HG03520 (cell line): ENCODE results near the gene RAD21L1.

Experiments used
- ATAC-seq: cut with Tn5 transposase; IDR thresholded peaks from one replicate; pipeline ENCODE4 v1.9.1; 2021; ENCODE audit warnings: mild to moderate bottlenecking, moderate library complexity; ENCODE audit not compliant: unreplicated experiment

Gene RAD21L1

DNA sequence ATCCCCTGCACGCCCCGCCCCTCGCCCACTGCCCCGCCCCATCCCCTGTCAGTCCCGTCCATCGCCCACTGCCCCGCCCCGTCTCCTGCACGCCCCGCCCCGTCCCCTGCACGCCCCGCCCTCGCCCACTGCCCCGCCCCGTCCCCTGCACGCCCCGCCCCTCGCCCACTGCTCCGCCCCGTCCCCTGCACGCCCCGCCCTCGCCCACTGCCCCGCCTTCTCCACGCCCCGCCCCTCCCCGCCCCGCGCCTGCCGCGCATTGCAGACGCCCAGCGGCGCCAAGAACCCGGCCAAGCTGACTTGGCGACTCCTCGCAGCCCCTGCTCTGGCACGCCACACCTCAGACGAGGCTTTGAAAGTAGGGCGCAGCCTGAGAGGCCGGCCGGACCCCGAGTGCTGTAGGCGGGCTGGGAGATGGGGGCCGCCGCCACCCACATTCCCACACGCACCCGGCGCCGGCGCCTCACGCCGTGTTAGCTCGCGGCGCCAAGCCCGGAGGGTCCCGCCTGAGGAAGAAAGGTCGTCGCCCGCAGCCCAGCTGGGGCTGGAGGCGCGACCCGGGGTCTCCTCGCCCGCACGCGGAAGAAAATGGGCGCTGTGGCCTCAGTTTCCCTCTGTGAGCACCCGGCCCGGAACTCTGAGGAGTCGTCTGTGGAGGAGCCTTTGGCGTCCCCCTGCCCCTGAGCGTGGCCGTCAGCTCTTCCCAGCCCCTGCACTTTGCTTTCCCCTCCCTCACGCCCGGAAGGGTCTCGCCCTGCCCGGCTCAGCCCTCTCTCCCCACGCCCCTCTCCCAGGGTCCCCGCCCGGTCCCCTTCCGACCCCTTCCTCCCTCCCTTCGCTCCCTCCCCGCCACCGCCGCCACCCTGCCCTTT is at the start of gene RAD21L1:
RAD21L1 (plus strand) TSS at position 262 of the 872 bp plus-strand sequence. CDS start 2,410 bp downstream, outside the sequence.
- no peak for ATAC-seq

DNA sequence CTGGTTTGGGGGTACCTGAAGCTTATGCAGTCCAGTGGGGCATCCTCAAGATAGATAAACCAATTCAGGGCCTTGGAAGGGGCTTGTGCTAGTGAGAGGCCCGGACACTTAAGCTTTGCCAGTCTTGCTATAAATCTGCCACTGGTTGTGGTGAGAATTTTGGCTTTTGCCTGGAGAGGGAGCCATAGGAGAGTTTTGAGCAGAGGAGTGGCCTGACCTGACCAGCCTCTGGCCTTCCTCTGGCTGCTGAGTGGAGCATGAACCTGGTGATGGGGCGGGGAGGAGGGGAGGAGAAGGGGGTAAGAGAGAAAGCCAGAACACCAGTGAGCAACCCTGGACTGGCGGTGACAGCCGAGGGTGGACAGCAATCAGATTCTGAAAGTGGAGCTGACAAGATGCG is 48.2 kb upstream of the RAD21L1 start:
- no peak for ATAC-seq

DNA sequence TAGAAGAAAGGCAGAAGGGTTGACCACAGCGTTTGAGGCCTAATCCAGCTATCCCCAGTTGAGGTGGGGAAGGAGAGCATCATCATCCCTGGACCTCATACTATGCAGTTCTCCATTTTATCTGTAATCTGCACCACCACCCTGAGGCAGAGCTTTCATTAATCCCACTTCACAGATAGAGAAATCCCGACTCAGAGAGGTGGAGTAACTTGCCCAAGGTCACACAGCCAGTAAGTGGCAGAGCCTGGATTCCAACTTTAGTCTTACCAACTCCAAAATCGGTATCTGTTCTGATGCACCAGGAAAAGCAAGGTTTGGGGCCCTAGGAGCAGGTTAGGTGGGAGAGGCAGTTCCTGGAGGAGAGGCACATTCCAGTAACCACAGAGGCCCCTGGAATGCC is 47.7 kb upstream of the RAD21L1 start:
- ATAC-seq, result no peak

DNA sequence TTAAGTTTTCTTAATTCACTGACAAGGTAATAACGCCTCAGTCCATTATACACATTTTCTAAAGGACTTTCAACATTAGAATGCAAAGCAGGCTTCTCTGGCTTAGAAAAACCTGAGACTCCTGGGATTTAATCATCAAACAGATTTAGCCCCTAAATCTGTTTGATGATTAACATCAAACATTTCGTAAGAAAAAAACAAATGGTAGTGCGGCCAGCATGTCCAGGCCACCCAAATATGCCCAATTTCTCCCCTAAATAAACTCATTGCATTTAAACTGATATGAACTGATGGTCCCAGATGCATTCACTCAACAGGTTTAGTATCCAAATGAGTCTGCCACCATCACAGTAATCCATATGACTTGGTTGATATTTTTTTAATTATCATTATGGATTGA is 47.2 kb upstream of the RAD21L1 start:
- ATAC-seq, result no peak

DNA sequence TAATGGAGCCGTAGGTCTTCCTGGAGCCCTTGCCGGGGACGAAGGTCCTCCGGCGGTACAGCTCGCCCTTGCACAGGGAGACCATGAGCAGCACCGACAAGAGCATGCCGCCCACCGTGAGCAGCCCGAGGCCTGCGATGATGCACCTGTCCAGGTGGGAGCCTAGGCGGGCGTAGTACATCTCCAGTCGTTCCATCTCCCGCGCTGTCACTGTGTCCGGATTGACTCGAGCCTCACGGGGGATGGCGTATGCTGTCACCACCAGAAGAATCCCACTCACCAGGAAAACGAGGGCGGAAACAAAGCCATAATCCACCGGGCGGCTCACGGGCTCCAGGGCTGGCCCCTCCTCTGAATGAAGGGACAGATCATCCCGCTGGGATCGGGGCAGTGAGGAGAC is 44.9 kb upstream of the RAD21L1 start:
- no peak for ATAC-seq

DNA sequence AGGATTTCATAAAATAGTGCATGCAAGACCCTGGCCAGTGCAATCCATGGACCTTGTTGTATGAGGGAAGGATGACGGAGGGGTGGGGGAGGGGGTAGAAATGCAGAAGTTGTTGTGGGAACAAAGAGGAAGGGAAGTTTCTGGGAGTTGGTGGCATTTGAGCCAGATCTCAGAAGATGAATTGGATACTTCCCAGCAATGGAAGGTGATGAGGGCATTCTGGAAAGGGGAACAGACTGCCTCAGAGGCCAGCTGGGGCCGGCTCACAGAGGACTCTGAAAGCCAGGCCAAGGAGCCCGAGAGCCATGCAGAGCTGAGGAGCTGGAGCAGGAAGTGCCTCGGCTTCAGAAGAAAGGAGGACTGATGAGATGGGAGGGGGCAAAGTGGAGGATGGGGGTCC is 43.7 kb upstream of the RAD21L1 start:
- ATAC-seq, result no peak

DNA sequence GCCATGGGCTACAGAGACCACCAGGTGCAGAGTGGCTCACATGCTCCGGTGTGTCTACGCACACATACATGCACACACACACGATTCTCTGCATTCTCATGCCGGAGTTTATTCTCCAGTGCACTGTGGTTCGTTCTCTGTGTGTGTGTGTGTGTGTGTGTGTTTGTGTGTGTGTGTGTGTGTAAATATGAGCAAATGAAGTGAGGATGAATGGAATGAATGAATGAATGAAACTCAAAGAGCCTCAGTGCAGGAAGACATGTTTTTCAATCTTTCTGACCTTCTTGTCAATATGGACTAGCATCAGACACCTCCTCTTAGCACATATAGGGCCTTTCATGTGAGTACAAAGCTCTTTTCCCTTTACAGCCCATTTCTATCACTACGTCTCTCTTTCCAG is 42.7 kb upstream of the RAD21L1 start:
- ATAC-seq, result no peak

DNA sequence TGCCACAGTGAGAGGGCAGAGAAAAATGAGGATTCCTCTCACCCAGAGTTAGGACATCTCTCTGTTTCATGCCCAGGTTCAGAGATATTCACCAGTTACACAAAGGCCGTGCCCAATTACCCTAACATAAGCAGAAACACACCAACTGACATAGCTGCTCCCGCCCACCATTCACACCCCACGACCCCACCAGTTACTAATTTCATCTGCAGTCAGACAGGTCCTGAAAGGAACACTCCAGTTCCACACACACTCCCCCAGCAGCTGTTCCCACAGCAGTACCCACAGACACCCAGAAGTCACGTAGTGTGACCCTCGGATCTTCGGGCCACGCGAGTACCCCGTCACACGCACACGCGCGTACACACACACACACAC is 41.6 kb upstream of the RAD21L1 start:
- no peak for ATAC-seq

DNA sequence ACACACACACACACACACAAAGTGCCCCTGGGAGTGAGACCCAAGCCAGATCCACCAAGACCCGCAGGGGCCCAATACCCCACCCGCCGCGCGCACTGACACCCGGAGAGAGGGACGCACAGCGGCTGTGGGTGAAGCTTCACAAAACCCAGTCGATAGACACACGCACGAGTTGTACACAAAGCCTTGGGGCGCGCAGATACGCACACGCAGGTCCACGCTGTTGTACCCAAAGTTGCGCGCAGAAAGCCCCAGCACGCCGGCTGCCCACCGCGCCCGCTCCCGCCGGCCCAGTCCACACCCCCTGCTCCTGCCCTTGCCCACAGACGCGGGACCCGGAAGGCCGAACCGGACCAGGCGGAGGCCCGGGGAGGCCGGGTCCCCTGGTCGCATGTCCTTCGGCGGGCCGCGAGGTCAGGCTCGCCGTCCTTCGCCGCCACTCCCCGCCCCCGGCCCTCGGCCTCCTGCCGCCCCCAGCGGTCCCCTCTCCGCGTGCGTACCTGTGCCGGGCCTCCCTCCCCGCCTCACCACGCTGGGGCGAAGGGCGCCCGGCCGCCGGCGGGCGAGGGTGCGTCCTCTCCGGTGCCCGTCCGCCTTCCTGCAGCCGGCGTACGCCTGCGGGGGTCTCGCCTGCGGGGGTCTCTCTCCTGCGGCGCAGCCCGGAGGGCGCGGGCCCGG is 41.1 kb upstream of the RAD21L1 start, which contains the start of gene TMEM74B:
TMEM74B (minus strand) TSS at position 344 of the 678 bp plus-strand sequence. CDS start 1,180 bp downstream, outside the sequence.
- no peak for ATAC-seq

DNA sequence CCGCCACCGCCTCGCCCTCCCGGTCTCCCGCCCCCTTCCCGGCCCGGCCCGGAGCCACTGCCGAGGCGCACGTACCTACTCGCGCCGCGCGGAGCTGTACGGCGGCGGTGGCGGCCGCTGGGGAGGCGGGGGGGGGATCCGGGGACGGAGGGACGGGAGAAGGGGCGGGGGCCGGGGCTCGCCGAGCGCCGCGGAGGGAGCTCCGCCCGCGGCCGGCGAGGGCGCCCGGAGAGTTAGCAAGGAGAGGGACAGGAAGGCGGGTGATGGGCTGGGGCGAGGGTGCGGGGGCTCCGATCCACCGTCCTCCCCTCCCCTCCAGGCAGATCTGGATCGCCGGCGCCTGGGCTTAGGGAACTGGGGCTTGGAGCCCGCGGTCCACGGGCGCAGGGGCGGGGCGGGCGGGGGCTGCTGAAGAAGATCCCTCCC is 40.5 kb upstream of the RAD21L1 start:
- ATAC-seq, result no peak

DNA sequence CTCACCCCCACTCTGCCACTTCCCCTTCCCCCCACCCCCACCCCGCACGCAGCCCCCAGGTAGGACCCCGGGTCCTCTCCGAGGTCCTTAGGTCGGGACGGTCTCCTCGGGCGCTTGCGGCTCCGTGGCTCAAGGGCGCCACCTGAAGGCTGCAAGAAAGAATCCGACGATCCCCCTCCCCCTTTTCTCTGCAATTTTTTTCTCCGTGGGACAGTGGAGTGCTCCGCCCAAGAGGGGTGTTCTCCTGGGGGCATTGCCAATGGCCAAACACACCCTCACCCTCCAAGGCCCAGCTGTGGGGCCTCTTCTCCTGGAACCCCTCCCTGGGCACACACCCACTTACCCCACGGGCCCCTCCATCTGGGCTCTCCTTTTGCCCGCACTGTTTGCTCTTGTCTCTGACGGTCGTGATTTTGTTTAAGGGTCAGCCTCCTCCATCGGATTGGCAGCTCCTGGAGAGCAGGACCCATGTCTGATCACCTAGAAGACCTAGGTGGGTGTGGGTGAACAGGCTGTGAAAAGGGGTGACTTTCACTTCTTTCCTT is 40.0 kb upstream of the RAD21L1 start:
- ATAC-seq, result no peak

DNA sequence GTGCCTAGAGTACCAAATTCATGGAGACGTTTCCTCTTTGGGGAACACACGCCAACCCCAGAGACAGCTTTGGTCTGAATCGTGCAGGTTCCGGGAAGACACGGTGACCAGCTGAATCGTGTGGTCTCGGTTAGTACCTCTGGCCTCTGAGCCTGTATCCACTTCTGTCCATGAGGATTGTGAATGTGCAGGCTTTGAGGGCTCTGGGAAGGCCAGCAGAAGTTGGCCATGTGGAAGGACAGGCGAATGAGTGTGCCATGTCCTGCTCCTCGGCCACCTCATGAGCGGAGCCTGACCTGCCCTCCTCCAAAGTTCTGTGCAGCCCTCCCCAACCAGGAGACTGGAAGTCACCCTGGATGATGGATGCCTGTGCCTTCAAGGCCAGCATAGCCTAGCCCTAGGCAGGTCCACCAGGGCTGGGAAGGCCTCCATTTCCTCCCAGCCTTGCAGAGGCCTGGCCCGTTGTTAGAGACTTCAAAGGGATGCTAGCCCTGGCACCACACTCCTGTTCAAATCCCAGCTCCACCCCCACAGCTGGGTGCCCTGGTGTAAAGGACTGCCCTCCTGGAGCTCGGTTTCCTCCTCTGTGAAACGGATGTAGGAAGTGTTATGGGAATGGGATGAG is 39.4 kb upstream of the RAD21L1 start:
- no peak for ATAC-seq

DNA sequence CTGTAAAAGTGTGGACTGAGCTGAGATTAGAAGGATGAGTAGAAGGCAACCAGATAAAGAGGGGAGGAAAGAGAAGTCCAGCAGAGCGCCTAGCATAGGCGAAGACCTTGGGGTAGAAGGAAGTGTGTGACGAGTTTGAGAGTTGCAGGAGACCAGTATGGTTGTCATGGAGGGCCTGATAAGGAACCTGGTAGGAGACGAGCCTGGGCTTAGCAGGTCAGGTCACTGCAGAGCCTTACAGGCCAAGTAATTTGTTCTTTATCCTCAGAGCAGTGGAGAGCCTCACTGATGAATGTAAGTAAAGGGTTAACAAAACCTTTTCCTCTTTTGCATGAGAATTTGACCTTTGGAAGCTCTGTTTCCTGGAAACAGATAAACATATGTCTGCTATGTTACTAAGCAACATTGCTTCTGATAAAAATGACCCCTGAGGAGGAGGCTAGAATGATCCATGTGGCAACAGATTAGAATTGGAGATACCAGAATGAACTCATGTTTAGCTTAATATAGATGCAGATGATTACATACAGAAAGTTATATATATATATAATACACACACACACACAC is 38.2 kb upstream of the RAD21L1 start:
- ATAC-seq, result no peak

DNA sequence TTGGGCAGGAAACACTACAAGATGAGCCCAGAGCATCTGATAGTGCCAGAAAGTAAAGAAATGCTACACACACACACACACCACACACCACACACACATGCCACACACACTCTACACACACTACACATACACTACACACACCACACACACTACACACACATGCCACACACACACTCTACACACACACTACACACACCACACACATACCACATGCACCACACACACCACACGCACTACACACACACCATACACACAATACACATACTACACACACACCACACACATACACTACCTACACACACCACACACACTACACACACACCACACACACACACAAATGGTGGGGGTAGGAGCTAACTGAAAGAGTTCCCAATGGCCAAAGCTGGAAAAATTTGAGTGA is 37.5 kb upstream of the RAD21L1 start:
- no peak for ATAC-seq

DNA sequence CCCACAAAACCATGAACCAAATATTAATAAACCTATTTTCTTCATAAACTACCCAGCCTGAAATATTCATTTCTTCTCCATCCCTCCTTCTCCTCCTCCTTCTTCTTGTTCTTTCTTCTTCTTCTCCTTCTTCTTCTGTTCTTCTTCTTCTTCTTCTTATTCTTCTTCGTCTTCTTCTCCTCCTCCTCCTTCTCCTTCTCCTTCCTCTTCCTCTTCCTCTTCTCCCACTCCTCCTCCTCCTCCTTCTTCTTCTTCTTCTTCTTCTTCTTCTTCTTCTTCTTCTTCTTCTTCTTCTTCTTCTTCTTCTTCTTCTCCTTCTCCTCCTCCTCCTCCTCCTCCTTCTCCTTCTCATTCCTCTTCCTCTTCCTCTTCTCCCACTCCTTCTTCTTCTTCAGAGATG is 36.0 kb upstream of the RAD21L1 start:
- ATAC-seq, result no peak

DNA sequence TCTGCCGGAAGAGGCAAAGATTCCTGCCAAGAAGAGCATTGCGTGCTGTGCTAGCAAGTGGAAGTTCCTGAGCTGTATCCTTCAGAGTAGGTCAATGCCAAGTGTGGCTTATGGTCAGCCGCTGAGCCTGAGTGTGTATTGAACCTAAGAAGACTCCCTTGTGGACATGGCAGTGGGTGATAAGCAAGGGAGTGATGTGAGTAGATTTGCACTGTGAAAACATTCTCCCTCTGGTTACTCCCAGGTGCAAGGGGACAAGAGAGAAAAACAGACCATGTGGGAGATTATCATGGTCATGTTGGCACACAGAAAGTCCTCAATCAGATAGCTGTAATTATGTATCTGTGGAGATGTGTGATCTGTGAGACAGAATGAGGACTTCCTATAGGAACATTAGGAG is 35.0 kb upstream of the RAD21L1 start:
- no peak for ATAC-seq

DNA sequence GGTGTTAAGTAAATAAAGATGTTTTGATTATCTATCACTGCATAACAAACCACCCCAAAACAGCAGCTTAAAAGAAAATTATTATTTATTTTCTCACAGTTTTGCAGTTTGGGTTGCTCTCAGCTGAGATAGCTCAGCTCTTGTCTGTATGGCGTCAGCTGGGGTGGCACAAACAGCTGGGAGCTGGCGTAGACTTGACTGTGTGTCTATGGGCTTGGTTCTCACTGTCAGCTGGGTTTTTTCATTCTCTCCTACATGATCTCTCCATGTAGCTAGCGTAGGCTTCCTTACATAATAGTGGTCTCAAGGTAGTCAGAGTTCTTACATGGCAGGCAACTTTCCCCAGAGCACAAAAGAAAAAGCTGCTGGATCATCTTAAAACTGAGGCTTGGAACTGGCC is 34.5 kb upstream of the RAD21L1 start:
- no peak for ATAC-seq

DNA sequence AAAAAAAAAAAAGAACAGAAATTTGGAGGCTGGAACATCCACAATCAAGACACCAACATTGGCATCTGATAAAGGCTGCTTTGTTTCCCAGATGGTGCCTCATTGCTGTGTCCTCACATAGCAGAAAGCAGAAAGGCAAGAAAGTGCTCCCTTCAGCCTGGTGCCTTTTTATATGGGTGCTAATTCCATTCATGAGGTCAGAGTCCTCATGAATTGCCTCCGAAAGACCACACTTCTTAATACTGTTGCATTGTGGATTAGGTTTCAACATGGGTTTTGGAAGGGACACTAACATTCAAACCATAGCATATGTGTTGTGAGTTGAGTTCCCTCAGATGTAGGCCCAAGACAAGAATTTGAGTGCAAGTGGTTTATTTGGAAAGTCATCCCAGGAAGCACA is 30.6 kb upstream of the RAD21L1 start:
- no peak for ATAC-seq

DNA sequence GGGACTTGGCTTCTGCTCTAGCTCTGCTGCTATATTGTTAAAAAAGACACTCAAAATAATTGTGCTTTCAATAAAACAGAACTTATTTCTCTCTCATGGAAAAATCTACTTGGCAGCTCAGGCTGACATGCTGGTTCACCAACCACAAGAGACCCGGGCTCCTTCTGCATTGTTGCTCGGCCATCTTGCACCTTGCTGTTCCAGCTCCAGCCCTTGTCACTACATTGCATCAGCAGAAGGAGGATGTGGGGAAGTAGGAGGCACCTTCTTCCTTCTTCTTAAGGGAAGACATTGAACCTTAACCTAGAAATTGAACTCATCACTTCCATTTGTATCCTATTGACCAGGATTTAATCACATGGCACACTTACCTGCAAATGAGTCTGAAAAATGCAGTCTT is 29.2 kb upstream of the RAD21L1 start:
- ATAC-seq, result no peak

DNA sequence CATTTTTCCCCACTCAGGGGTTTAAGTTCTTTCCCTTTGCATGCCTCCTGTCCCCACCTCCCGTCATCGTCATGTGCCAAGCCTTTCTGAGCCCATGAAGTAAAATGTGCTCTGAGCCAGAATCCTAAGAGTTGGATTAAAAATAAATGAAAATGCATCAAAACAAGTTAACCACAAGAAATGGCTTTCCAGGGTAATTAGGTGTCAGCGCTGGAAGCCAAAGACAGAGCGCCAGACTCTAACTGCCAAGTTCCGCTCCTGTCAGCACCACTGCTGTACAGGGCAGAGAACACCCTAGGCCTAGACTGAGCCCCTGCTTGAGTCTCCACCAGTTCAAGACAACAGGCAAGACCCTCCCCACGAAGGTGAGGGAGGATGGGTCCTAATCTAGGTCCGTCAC is 28.0 kb upstream of the RAD21L1 start:
- ATAC-seq, result no peak

DNA sequence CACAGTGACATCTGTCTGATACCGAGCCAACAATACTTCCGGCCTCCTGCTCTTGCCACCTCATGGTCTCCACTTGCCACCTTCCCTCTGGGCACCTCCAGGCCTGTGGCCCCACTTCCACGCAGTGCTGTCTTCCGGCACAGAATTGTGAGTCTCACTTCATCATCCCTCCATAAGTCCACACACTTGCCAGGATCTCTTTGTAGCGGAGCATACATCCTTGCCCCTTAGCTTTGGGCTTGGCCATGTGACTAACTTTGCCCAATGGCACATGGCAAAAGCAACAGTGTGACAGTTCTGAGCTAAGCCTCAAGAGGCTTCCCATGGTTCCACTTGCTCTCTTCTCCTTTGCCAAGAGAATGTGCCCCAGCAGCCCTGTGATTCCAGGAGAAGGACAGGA is 27.1 kb upstream of the RAD21L1 start:
- no peak for ATAC-seq
